HL-60/S4 treated with retinoic acid at 250 ng/mL for 4 days and 3 days (cell line): ENCODE results near the gene TMEM11.
"Not testable (repeated sequence)": the region's sequence is repeated elsewhere in the genome, so short reads cannot be mapped to it uniquely, and the experiment has no call there.

ENCODE experiments used
- in situ Hi-C: fragments of 300-500 bp; cut with MboI; formaldehyde crosslinking; loops from 2 replicates; pipeline ENCODE4 v1.7.0; 2022; ENCODE audit warnings: low sequenced_read_pairs

Gene TMEM11

DNA sequence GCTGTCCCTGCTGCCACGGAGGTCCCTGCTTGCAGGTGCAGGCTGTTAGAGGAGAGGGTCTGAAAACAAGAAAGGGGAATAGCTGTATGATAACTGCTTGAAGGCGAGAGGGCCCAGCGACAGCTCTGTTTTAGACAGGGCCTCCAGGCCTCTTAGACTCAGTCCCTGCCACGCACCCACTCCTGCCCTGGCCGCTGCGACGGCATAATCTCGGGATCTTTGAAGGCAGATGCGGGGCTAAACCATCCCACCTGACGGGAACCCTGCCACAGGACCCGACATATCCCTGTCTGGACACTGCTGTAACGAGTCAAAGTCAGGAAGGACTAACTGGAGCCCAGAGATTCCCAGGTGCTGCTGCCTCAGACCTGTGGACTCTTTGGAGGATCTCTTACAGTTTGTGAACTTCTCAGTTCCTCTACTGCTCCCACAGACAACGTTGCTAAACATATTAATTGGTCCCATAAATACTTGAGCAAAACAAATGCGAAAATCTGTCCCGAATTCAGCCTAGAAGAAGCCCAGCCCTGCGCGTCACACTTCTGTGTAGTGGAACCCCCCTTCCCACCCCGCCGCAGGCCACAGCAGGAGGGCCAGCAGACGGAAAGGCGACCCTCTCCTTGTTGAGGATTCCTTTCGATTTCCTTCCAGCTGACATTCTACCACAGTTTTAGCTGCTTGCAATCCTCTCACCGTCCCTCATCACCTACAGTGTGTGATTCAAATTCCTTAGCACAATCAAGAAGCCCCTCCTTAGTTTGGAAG, 998 bp upstream of the TMEM11 start:
- in situ Hi-C loops, result no loop called here

DNA sequence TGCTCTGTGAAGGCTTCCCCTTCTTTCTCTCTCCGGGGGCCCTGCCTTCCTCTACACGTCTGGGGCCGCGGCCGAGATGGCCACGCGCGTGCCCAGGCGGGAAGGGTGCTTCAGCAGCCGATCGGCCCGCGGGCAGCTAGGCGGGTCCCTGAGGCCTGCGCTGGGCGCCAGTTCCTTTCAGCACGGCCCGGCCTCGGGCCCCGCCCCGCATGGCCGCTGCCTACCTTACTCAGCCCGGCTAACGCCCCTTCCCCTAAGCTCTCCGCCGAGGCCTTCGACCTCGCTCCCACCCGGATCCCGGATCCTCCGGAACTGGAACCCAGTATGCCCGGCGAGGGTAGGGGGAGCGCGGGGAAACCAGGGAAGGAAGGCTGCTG, 335 bp downstream of the TMEM11 start:
- in situ Hi-C loops, result no loop called here

DNA sequence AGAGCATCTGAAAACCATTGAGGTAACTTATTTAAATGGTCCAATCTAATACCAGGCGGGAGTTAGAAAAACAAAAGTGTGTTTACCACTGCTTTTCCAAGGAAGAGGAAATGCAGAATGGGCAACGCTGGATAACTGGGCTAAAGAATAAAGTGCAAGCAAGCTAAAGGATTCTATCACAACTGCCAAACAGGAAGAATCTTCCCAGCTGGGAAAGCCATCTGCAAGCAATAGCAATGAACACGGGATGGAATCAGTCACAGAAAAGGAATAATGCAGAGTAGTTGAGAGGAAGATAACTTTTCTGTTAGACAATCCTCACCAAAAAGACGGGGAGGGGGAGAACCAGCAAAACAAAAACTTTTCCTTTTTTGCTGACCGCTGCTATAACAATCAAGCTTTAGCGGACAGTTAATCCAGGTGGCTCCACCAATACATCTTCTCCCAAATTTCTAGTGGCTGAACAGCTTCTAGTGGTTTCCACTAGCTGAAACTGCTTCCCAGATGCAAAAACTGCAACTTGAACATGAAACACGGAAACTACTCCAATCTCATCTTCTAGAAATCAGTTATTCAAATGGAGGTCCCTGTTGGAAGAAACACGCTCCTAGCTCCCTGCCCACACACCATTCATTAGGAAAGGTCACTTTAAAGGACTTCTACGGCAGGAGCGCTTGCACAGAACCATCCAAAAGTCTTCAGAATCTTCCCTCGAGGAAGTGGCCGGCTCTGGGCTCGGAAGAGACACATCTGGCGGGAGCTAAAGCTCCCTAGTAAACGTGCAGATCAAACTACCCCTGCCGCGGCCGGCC, 929 bp downstream of the TMEM11 start:
- in situ Hi-C loops, result no loop called here

DNA sequence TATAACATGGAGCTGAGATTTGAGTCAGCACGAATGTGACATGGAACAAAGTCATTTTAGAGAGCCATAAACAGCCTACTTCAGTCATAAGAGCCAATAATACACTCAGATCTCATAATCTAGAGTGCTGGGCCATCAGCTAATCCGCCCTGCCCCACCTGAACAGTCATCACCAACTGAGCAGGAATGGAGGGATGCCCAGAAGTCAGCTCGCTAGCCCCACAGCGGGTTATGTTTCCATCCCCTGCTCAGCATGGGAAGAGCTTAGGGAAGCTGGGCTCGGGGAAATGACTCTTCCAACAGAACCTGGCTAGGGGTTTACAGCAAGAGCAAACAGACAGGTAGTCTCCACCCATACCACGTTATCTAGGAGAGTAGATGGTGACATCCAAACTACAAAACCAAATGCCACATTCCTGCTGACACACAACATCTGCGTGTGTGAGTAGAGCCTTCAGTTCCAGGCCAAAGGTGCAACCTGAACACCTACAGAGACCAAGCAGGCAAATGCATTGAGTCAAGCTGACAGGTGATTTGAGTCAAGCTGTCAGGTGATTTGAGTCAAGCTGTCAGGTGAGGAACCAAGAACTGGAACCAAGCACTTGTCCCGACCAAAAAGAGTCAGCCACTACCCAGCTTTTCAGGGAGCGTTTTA, 2.0 kb downstream of the TMEM11 start:
- in situ Hi-C loops, result no loop called here

DNA sequence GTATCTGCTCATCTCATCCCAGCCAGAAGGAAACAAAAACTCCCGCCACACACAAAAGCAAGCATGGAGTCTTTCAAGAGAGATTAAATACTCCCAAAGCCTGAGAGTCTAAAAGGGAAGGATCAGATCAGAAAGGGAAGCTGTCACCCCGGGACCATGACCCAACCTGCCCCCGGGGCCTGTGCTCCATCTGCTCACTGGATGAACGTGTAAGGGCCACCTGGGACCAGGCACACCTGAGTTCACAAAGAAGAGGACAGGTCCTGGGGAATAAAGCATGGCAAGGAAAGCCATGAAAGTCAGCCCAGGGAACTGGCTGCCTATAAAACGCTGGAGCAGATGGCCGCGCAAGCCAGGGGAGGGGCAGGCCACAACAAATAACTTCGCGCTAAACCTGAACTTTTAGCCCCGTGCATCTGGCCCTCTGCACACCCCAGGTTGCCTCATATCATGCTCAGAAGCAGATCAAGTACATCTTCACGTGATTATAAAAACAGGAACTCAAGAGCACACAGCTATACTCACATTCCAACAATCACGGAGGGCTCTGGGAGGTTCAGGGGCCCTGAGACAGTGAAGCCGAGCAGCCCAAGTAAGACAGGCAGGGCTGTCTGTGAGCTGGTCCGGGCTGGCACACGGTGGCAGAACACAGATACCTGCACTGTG, 3.4 kb downstream of the TMEM11 start:
- in situ Hi-C loops, result no loop called here

DNA sequence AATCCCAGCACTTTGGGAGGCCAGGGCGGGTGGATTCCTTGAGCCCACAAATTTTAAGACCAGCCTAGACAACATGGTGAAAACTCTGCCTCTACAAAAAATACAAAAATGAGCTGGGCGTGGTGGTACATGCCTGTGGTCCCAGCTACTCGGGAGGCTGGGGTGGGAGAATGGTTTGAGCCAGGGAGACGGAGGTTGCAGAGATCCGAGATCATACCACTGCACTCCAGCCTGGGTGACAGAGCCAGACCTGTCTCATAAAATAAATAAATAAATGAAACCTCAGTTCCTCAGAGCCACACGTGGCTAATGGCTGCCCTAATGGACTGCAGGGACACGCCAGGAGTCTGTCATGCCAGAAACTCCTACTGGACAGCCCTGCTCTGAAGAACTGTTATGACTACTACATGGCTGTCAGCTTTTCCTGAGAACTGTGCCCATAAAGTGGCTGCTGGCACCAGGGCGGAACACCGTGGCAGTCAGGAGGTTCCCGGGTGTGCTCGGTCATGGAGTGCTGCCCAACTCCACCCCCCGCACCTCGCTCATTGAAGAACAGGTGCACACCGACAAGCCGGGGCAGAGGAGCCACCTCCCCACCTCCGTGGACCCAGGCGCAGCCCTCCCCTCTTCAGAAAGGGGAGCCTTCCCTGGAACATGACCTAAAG, 4.3 kb downstream of the TMEM11 start:
- in situ Hi-C loops, result no loop called here

DNA sequence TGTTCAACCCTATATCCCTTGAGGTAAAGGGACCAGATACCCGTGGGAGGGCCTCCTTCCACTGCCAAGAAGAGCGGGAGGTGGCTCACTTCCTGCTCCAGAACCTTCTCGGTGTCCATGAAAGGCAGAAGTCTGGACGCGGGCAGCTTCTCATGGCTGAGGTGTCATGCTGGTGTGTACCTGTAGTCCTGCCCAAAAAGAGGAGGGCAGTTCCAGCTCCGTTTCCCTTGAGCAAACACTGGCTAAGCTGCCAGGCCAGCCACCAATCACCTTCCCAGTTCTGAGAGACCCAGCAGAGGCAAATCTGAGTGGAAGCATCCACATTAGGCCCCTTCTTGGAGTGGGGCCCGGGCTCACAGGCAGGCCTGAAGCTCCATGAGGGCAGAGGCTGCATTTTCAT, 5.6 kb downstream of the TMEM11 start:
- in situ Hi-C loops, result no loop called here

DNA sequence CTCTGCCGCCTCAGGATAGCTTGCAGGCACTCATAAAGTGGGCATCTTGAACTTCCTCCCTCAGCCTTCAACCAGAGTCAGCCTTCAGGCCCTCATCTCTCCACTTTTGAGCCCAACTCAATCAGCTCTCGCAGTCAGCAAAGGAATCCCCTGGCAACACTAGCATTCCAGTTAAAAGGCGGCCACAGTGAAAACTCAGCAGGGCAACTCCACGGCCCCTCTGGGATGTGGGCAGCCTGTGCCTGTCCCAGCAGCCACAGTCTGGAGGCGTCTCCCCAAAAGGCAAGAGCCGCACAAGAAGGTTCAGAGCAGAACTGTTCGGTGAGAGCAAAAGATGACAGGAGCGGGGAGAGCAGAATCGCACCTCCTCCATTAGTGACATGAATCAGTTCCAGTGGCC, 9.0 kb downstream of the TMEM11 start:
- in situ Hi-C loops, result no loop called here

DNA sequence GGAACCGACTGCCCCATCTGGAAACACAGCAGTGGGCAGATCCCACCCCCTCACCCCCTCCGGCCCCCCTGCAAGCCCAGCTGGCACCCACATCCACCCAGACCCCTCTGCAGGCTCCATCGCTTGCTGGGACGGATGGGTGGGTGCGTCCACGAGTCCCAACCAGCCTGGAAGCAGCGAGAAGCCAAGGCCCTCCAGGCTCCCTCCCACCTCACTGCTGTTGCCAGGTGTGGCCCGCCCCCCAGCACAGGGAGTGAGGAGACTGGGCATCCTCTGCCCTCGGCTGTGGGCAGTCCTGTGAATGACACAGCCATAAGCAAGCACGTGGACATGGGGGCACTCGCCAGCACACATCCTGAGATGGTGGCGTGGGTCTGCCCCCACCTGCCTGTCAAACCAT, 11.4 kb downstream of the TMEM11 start:
- in situ Hi-C loops, result no loop called here

DNA sequence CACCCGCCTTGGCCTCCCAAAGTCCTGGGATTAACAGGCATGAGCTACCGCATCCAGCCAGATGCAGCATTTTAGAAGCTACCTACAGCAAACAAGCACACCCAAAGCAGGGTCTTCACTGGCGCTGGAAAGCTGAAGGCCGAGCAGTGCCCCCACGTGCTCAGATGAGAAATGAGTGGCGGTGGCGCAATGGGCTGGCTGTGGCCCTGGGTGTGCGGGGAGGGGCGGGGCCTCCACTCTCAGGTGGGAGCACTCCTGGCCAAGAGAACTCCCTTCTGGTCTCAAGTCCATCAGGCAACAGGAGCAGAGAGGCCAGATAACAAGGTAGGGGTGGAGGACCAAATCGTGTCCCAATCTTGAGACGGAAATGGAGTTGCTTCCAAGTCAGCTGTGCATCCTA, 12.1 kb downstream of the TMEM11 start:
- in situ Hi-C loops, result no loop called here

DNA sequence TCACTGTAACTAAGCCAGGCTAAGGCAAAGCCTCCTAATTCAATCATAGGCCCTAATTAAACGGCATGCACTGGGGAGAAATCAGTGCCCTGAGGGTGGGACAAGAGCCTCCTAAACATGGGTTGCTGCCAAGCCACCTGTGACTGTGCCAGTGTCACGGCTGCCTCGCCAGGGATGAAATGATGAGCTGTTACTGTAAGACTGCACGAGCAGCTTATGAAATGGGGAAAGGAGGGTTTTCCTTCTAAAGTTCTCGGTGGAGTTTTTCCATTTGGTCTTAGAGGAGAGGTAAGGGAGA, 12.7 kb downstream of the TMEM11 start:
- in situ Hi-C loops, result no loop called here

DNA sequence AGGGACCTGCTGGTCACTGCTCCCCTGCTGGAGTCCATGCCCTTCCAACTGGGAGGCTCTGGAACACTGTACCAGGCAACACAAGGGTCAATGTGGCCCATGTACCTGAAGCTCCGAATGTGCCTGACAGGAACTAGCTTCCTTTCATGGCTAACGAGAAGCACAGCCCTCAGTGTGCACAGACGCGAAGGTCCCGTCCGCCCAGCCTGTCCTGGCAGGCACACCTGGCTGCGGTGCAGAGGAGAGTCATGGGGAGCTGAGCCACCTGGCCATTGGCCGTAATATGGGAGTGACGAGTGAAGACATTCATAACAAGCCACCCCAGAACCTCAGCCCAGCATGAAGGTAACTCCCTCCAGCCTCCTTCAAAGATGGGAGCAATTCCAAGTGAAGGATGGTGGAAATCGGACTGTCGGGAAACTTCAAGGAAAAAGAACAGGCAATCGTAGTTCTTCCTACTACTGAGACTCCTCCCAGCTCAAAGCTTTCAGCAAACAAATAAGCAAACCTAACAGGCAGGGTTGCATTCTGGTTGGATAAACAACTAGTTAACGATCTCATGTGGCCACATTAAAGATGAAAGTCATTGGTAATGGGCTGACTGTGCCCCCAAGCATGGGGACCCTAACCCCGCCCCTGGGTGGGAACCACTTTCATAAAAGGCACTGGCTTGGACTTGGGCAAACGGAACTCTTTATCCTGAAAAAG, 13.2 kb downstream of the TMEM11 start:
- in situ Hi-C loops, result no loop called here

DNA sequence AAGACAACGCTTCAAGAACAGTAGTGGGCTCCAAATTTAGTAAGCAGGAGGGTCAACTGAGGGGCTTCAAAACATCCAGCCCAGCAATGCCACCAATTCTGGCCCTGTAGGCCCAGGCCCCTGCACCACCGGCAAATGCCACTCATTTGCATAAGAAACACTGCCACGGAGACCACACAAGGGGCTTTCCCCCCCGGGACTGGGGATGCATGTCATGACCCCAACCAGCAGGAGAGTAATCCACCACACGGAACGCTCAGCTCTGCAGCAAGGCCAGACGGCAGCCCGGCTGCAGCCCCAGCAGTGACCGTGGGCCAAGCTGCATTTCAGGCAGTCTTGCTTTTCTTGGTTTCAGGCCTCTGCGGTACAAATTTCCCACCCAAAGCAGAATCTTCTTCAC, 14.1 kb downstream of the TMEM11 start:
- in situ Hi-C loops, result no loop called here

DNA sequence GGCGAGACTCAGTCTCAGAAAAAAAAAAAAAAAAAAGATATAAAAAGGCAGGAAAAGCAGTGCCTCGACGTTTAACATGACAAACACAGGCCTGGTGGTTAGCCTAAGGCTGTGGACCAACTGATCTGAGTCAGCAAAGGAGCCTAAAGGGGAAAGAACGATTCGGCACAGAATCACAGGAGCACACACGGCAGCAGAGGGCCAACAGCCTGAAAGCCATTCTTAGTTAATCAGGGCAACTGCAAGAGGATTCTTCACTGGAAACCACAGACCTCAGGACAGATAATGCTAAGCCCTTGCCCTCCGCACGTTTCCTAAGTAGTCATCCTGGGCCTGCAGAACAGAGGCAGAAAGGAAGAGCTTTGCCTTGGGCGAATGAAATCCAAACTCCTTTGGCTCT, 14.7 kb downstream of the TMEM11 start:
- in situ Hi-C loops, result no loop called here

DNA sequence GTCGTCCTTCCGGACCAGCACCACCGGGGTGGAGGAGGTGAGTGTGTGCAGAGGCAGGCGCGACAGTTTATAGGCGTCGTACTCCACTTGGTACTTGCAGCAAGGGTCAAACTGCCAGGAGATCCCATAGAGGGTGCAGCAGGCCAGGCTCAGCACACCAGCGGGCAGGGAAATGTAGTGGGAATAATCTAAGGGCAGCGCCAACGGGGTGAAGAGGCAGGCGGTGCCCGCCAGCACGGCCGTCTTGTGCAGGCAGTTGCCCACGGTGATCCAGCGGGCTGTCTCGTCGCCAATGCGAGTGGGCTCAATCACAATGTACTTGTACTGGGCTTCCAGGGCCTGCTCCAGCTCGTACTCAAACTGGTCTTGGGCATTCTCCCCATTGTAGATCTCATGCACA, 15.6 kb downstream of the TMEM11 start:
- in situ Hi-C loops, result no loop called here

DNA sequence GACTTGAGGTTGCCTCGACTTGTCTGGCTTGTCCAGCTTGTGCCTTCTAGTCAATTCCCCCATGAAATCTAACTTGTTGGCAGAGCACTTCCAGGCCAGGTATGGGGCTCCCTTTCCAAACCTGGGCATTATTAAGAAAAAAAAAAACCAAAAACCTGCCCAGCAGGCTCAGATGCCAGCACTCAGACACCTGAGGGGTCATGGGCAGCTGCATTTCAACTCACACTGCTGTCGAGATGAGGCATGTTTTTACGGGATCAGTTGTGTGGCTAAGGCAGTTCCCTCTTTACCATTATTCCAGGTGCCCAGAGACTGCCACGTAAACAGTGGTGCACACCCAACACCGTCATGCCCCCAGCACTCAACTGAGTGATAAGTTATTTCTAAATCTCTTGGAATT, 17.8 kb downstream of the TMEM11 start:
- in situ Hi-C loops, result no loop called here

DNA sequence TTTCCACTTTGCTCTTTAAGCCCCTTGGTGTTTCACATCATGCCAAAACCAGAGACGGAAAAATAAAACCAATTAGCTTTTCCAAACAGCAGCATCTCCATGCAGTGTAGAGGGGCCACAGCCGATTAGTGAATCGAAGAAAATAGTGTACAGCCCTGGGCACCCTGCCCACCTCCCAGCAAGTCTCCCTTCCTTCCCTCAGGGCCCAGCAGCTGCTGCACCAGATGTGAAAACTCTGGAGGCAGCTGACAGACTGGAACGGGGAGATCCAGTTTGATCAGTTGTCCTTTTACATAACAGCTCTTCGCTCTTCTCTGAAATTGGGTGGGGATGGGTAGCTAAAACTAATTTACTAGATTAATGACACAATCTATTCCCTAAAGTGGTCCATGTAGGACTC, 19.3 kb downstream of the TMEM11 start:
- in situ Hi-C loops, result no loop called here

DNA sequence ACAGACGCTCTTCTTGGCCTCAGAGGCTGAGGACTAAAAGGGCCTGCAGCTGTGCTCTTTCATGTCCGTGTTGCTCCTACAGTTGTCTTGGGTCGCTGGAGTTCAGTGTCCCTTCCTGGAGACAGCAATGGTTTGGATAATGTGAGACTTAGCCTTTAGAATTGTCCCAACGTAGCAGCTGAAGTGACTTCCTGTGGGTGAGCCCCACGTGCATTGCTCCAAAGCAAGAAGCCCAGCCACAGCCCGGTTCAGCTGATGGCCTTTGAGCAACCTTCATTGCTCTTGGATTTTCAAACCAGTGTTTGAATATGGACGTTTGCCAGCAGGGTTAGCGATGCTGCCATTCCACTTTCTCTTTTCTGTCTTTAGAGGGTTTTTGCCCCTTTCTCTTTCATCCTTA, 19.7 kb downstream of the TMEM11 start:
- in situ Hi-C loops, result no loop called here

DNA sequence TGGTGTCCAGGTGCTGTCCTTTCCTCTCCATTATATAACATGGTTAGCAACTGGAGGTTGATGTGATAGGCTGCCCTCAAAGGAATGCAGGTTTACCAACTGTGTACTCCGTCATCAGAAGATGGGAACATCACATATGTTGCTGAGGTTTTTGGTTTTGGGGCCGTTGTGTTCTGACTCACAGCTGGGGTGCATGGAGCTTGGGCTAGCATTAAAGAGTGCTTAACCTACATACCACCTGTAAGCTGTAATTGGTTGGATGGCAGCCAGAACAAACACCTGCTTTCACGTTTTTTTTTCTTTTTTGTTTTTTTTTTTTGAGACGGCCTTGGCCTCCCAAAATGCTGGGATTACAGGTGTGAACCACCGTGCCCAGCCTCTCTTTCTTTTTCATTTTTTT, 20.9 kb downstream of the TMEM11 start:
- in situ Hi-C loops, result no loop called here

DNA sequence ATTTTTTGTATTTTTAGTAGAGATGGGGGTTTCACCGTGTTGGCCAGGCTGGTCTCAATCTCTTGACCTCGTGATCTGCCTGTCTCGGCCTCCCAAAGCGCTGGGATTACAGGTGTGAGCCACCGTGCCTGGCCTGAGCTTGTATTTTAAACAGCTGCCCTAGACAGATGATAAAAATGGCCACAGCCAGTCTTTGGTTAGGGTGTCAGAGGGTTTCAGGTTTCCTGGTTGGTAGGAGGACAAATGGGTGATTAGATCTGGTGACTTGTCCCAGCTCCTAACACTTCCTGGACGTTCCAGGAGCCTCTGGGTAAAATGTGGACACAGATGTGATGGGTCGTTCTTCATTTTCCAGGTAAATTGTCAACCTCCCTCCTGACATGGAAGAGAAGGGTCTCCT, 21.5 kb downstream of the TMEM11 start:
- in situ Hi-C loops, result not testable (repeated sequence)

DNA sequence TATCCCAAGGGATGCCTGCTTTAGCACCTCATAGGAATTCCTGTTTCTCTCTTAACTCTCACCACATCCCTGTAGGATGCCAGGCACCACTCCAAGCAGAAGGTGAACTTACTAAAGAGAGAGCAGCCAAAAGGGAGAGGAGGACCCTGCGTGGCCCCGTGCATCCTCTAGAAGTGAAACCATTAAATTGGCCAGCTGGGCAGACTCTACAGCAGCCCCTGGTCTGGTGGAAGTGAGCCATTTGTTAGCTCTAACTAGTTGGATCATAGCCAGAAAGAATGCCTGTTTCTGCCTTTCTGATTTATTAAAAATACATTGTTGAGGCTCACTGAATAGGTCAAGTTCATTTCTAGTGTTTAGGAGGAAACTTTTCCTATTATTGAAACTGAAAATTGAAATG, 22.3 kb downstream of the TMEM11 start:
- in situ Hi-C loops, result no loop called here
